Activated CD4-positive, CD25-positive, alpha-beta regulatory T cell treated with anti-CD3 and anti-CD28 coated beads, Interleukin-2, amount 50 U/mL, for 24 hours (primary cell): Measurements from ENCODE around the gene RNF133.

ENCODE experiments used
- ATAC-seq, 2 donors: fragments of 150-1000 bp; cut with Tn5 transposase; one replicate each; pipeline ENCODE4 v1.10.0; 2021; ENCODE audit warnings: mild to moderate bottlenecking in 1 of 2, moderate library complexity in 1 of 2

Gene RNF133

GRCh38 chr7:122699017-122699416, at the start of gene RNF133:
TSS of gene RNF133 (minus strand) at chr7:122699117. CDS start at chr7:122698918, 199 bp downstream.
- ATAC-seq, result no peak

GRCh38 chr7:122748195-122748594, 49.3 kb upstream of the RNF133 start:
- ATAC-seq, result no peak

GRCh38 chr7:122746948-122747347, 48.0 kb upstream of the RNF133 start:
- ATAC-seq, result no peak

- no peak for ATAC-seq
Observed at GRCh38 chr7:122743211-122743610, 44.3 kb upstream of the RNF133 start.

GRCh38 chr7:122738947-122739346, 40.0 kb upstream of the RNF133 start:
- ATAC-seq, result no peak

GRCh38 chr7:122736183-122736582, 37.3 kb upstream of the RNF133 start:
- no peak for ATAC-seq

- ATAC-seq, result no peak
Observed at GRCh38 chr7:122727759-122728158, 28.8 kb upstream of the RNF133 start.

GRCh38 chr7:122727354-122727753, 28.4 kb upstream of the RNF133 start:
- ATAC-seq, result no peak

- no peak for ATAC-seq
Observed at GRCh38 chr7:122726881-122727280, 28.0 kb upstream of the RNF133 start.

GRCh38 chr7:122724366-122724765, 25.4 kb upstream of the RNF133 start:
- no peak for ATAC-seq

GRCh38 chr7:122719010-122719578, 20.2 kb upstream of the RNF133 start:
- no peak for ATAC-seq

GRCh38 chr7:122717356-122718089, 18.6 kb upstream of the RNF133 start:
- no peak for ATAC-seq

- ATAC-seq, result no peak
Observed at GRCh38 chr7:122715183-122715582, 16.3 kb upstream of the RNF133 start.

- no peak for ATAC-seq
Observed at GRCh38 chr7:122710916-122711315, 12.0 kb upstream of the RNF133 start.

- ATAC-seq, result no peak
Observed at GRCh38 chr7:122709930-122710646, 11.2 kb upstream of the RNF133 start.

- no peak for ATAC-seq
Observed at GRCh38 chr7:122706836-122707235, 7.9 kb upstream of the RNF133 start.

GRCh38 chr7:122702872-122703510, 4.1 kb upstream of the RNF133 start, which contains the start of gene RNF148:
TSS of gene RNF148 (minus strand) at chr7:122702922. CDS start at chr7:122702750, 172 bp downstream.
- no peak for ATAC-seq

GRCh38 chr7:122695816-122696215, 3.1 kb downstream of the RNF133 start:
- no peak for ATAC-seq

- ATAC-seq, result no peak
Observed at GRCh38 chr7:122694697-122695096, 4.2 kb downstream of the RNF133 start.

- no peak for ATAC-seq
Observed at GRCh38 chr7:122692769-122693309, 6.1 kb downstream of the RNF133 start.

- no peak for ATAC-seq
Observed at GRCh38 chr7:122691569-122692235, 7.2 kb downstream of the RNF133 start.

- no peak for ATAC-seq
Observed at GRCh38 chr7:122689346-122690109, 9.4 kb downstream of the RNF133 start.
